Endothelial cell of umbilical vein (primary cell): Measurements from ENCODE around the gene TRAPPC10. TPM values are rescaled to one million over a fixed set of nuclear protein-coding genes. Genes with fewer than 3 reads are reported as not detected.

Source experiments
- BruUV-seq: library from RNA; stranded (reverse); fragments of 400-500 nt; replicated peaks from 2 replicates; lab custom pipeline; 2021; lab: Mats Ljungman, UMichigan
- CTCF ChIA-PET: fragments of 300-600, 350-600 bp; sonication (Branson Sonifier 250); formaldehyde crosslinking; loops from one replicate; lab custom pipeline; 2021; ENCODE audit warnings: antibody characterized with exemption, inconsistent platforms; lab: Charles Lee
- POLR2A ChIA-PET: fragments of 300-600, 350-600 bp; sonication (Branson Sonifier 250); formaldehyde crosslinking; loops from one replicate; lab custom pipeline; 2021; ENCODE audit warnings: antibody characterized with exemption, inconsistent platforms; lab: Charles Lee
- DNase-seq: peaks from one replicate; pipeline ENCODE4 v3.0.0-alpha.2; 2011; ENCODE audit warnings: low read depth, low spot score
- FAIRE-seq: peaks from 2 replicates; lab custom pipeline; 2011; peaks lifted over from hg19 to GRCh38; lab: Jason Lieb, UNC
- H2AFZ ChIP-seq: 2 replicates; pipeline ENCODE4 v1.6.0; 2012; ENCODE audit warnings: low read depth, low read length, control low read depth, inconsistent platforms
- H3K27ac ChIP-seq: 2 replicates; pipeline ENCODE4 v1.5.1; 2011; ENCODE audit warnings: low read depth, mild to moderate bottlenecking, control low read depth, low read length, moderate library complexity; ENCODE audit not compliant: insufficient read depth
- H3K27me3 ChIP-seq, 2 experiments: 2 replicates each; pipeline versions ENCODE4 v1.6.0 to v1.6.1; 2011; ENCODE audit warnings: low read length in 2 of 2, mixed read lengths in 1 of 2; ENCODE audit not compliant: control insufficient read depth in 2 of 2, insufficient read depth in 2 of 2
- H3K36me3 ChIP-seq, 2 experiments: 2 replicates in 1 of 2; 3 replicates in 1 of 2; pipeline ENCODE4 v1.5.1; 2011; ENCODE audit warnings: low read length in 2 of 2, mild to moderate bottlenecking in 1 of 2, moderate library complexity in 1 of 2; ENCODE audit not compliant: control insufficient read depth in 2 of 2, insufficient read depth in 2 of 2; ENCODE audit errors: extremely low read depth in 1 of 2
- H3K4me1 ChIP-seq: 3 replicates; pipeline ENCODE4 v1.5.1; 2011; ENCODE audit warnings: mild to moderate bottlenecking, low read length; ENCODE audit not compliant: control insufficient read depth, insufficient read depth; ENCODE audit errors: extremely low read depth
- H3K4me2 ChIP-seq: 2 replicates; pipeline ENCODE4 v1.6.1; 2011; ENCODE audit warnings: low read length, control low read depth, mixed read lengths; ENCODE audit not compliant: insufficient read depth
- H3K4me3 ChIP-seq, 3 experiments: fragments of 200-600 bp in 1 of 3; sonication (generic), shearing (Covaris generic) in 1 of 3; replicated peaks in 1 of 3; 2 replicates each; pipeline ENCODE4 v1.5.1; 2011 to 2016; ENCODE audit warnings: control low read depth in 3 of 3, low read length in 3 of 3, mild to moderate bottlenecking in 2 of 3, inconsistent platforms in 1 of 3, low read depth in 1 of 3, moderate library complexity in 1 of 3; ENCODE audit not compliant: insufficient read depth in 1 of 3
- H3K79me2 ChIP-seq: 2 replicates; pipeline ENCODE4 v1.6.0; 2012; ENCODE audit warnings: low read length, inconsistent platforms; ENCODE audit not compliant: control insufficient read depth, insufficient read depth
- H3K9ac ChIP-seq: replicated peaks from 2 replicates; pipeline ENCODE3; 2011; ENCODE audit warnings: low read length, control low read depth; ENCODE audit not compliant: insufficient read depth; ENCODE audit errors: extremely low read depth
- H3K9me1 ChIP-seq: replicated peaks from 3 replicates; pipeline ENCODE4 v1.6.0; 2011; ENCODE audit warnings: mild to moderate bottlenecking, low read length; ENCODE audit not compliant: control insufficient read depth, insufficient read depth; ENCODE audit errors: extremely low read depth
- H3K9me3 ChIP-seq: replicated peaks from 2 replicates; pipeline ENCODE4 v1.5.1; 2012; ENCODE audit warnings: low read length, inconsistent platforms; ENCODE audit not compliant: control insufficient read depth, insufficient read depth
- H4K20me1 ChIP-seq: replicated peaks from 2 replicates; pipeline ENCODE3; 2011; ENCODE audit warnings: mild to moderate bottlenecking, low read length; ENCODE audit not compliant: control insufficient read depth, insufficient read depth; ENCODE audit errors: extremely low read depth
- CTCF ChIP-seq, 2 donors: IDR thresholded peaks; 1 replicate in 1 of 2; 2 replicates in 1 of 2; pipeline ENCODE4 v1.5.1; 2011; ENCODE audit warnings: low read length in 2 of 2, mild to moderate bottlenecking in 2 of 2, moderate library complexity in 2 of 2, control low read depth in 1 of 2, inconsistent platforms in 1 of 2, low read depth in 1 of 2; ENCODE audit not compliant: insufficient read depth in 1 of 2; ENCODE audit errors: extremely low read depth in 1 of 2
- EZH2 ChIP-seq: IDR thresholded peaks from 2 replicates; pipeline ENCODE4 v1.6.1; 2012; ENCODE audit warnings: borderline replicate concordance, low read depth, mild to moderate bottlenecking, moderate library complexity, low read length, inconsistent platforms; ENCODE audit not compliant: severe bottlenecking
- MAX ChIP-seq: IDR thresholded peaks from 2 replicates; pipeline ENCODE4 v1.6.1; 2011; ENCODE audit not compliant: insufficient read depth, insufficient read length
- POLR2A ChIP-seq: IDR thresholded peaks from 2 replicates; pipeline ENCODE4 v1.6.1; 2012; ENCODE audit warnings: low read depth, mild to moderate bottlenecking, control low read depth, low read length
- POLR2AphosphoS5 ChIP-seq: IDR thresholded peaks from 2 replicates; pipeline ENCODE4 v1.6.1; 2012; ENCODE audit warnings: low read depth, mild to moderate bottlenecking, control low read depth, low read length, moderate library complexity; ENCODE audit not compliant: insufficient read depth
- dilution Hi-C: fragments of 300-500 bp; cut with MboI; formaldehyde crosslinking; loops from one replicate; pipeline ENCODE4 v1.15.0; 2019; ENCODE audit warnings: low sequenced_read_pairs; ENCODE audit not compliant: extremely low pct_ligation_motif_present
- intact Hi-C: fragments of 100-400 bp; cut with micrococcal nuclease; formaldehyde crosslinking; loops from one replicate; pipeline ENCODE4 v1.10.0; 2022
- polyA plus RNA-seq, 4 experiments: library from polyadenylated mRNA; depleted of rRNA in 3 of 4; stranded (reverse) in 3 of 4; unstranded in 1 of 4; fragments of >200 nt; gene quantifications; 2 replicates each; pipeline versions ENCODE4 v1.2.1 to v1.2.3, GENCODE V29; 2011 to 2012; ENCODE audit warnings: missing spikeins in 1 of 4
- total RNA-seq: library from RNA; stranded (reverse); gene quantifications from 2 replicates; pipeline ENCODE4 v1.2.3, GENCODE V29; 2021

Gene TRAPPC10
- total and polyA plus RNA-seq, 2 donors (not counting 3 experiments of a cell fraction or from before 2014, with no cell fraction given): 21.5 to 33.6 TPM

- no TSS peak for BruUV-seq
- Histone ChIP-seq H3K27me3 (no peaks in the 10 kb centered on the region), H3K4me2 (no peak overlapping the region), H2AFZ (peak overlapping the region; percentile 71), H3K9me3 (no peaks in the 10 kb centered on the region), H3K9me1 (no peaks in the 10 kb centered on the region), H4K20me1 (no peaks in the 10 kb centered on the region), H3K27ac (peak overlapping the region; percentile 57), H3K79me2 (no peaks in the 10 kb centered on the region), H3K36me3 (no peaks in the 10 kb centered on the region), H3K9ac (no peak overlapping the region), H3K4me1 (peaks cover 12% of the 10 kb centered on the region), H3K4me3 (no peak overlapping the region)
- dilution Hi-C loops: no loop called here
- intact Hi-C loops: no loop called here
- TF ChIP-seq EZH2 (no peak), POLR2AphosphoS5 (no peak), POLR2A (no peak), MAX (no peak), CTCF (IDR thresholded peaks at IDR 0.05; ENCODE audit: extremely low read depth in 1 of 2, insufficient read depth in 1 of 2, low read depth in 1 of 2, low read length in 2 of 2) (no peak)
- FAIRE-seq (no peak), DNase-seq (no peak)
- POLR2A ChIA-PET: no interaction called here
- CTCF ChIA-PET: interaction anchor here (1.3 to 1.4 kb wide), 2 partner anchors 9 to 121 kb away, joined by 3 to 4 read pairs; no protein-coding TSS in a partner anchor
Measured at GRCh38 chr21:44005593-44005992, 6.5 kb upstream of the TRAPPC10 start.
